GM21447 (cell line): Measurements from ENCODE around the gene EZH2.

ENCODE experiments used
- ATAC-seq: cut with Tn5 transposase; IDR thresholded peaks from one replicate; pipeline ENCODE4 v1.9.1; 2021; ENCODE audit not compliant: unreplicated experiment

EZH2 gene

GRCh38 chr7:148901178-148901577 is 17.1 kb upstream of the EZH2 start:
- no peak for ATAC-seq

GRCh38 chr7:148898845-148899484 is 14.9 kb upstream of the EZH2 start:
- no peak for ATAC-seq

GRCh38 chr7:148894591-148894990 is 10.5 kb upstream of the EZH2 start:
- ATAC-seq: no peak

- ATAC-seq: no peak
Measured at GRCh38 chr7:148893071-148893470, 9.0 kb upstream of the EZH2 start.

GRCh38 chr7:148888300-148888699 is 4.2 kb upstream of the EZH2 start:
- ATAC-seq: no peak

GRCh38 chr7:148886844-148887243 is 2.8 kb upstream of the EZH2 start:
- no peak for ATAC-seq

GRCh38 chr7:148884299-148885022 is 370 bp upstream of the EZH2 start:
- ATAC-seq: peak; percentile 87

- ATAC-seq: peak; percentile 23
Measured at GRCh38 chr7:148883266-148884048, 634 bp downstream of the EZH2 start.

- no peak for ATAC-seq
Measured at GRCh38 chr7:148882841-148883265, 1.2 kb downstream of the EZH2 start.

GRCh38 chr7:148882192-148882591 is 1.9 kb downstream of the EZH2 start:
- no peak for ATAC-seq

- no peak for ATAC-seq
Measured at GRCh38 chr7:148878317-148878716, 5.8 kb downstream of the EZH2 start.

GRCh38 chr7:148877517-148877916 is 6.6 kb downstream of the EZH2 start:
- ATAC-seq: no peak

GRCh38 chr7:148872188-148872587 is 11.9 kb downstream of the EZH2 start:
- no peak for ATAC-seq

- no peak for ATAC-seq
Measured at GRCh38 chr7:148871551-148871950, 12.5 kb downstream of the EZH2 start.

GRCh38 chr7:148871030-148871429 is 13.1 kb downstream of the EZH2 start:
- no peak for ATAC-seq

- no peak for ATAC-seq
Measured at GRCh38 chr7:148868378-148868674, 15.8 kb downstream of the EZH2 start.

- no peak for ATAC-seq
Measured at GRCh38 chr7:148867596-148868377, 16.3 kb downstream of the EZH2 start.

GRCh38 chr7:148866362-148866761 is 17.7 kb downstream of the EZH2 start:
- no peak for ATAC-seq

GRCh38 chr7:148865283-148865682 is 18.8 kb downstream of the EZH2 start:
- no peak for ATAC-seq

- ATAC-seq: no peak
Measured at GRCh38 chr7:148863324-148863723, 20.8 kb downstream of the EZH2 start.

- ATAC-seq: no peak
Measured at GRCh38 chr7:148862481-148862880, 21.6 kb downstream of the EZH2 start.
